Medulla oblongata (tissue), 1 donor: ENCODE data around the gene TTLL5.

Experiments used
- DNase-seq: peaks from one replicate; pipeline ENCODE4 v3.0.0-alpha.2; 2015; ENCODE audit errors: extremely low spot score

The TTLL5 gene

DNA sequence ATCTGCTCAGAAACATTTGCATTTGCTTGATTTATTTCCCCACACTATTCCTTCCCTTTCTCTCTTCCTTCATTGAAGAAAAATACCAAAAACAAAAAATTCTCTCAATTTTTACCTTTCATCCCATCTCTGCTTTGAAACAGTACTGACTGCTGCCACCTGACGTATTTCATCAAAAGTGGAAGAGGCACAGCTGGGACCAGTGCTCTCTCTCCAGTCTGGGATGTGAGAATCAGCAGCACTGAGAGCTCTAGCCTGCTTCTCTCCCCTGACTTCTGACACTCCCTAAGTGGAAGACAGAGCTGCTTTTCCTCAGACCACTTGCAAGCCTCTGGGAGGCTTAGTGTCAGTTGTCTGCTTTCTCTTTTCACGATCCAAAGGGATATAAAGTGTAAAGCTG lies 36.9 kb downstream of the TTLL5 start:
- DNase-seq: peak; percentile 62

DNA sequence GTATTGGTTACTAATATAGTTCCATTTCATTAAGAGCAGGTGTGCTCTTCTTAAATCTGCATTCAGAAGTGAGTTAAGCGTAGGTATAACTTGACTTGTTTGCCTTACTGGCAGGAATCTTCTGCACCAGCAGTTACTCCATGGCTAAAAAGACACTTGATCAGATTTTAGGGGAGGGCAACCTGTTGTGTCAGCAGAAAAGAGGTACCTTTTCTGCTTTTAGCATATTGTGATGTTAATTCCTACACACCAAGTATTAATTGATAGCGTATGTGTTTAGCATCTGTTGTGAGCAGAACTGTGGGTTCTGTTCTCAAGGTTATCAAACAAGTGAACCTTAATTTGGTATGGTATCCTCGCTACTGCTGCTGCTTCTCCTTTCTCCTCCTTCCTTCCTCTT lies 38.3 kb downstream of the TTLL5 start:
- no peak for DNase-seq

DNA sequence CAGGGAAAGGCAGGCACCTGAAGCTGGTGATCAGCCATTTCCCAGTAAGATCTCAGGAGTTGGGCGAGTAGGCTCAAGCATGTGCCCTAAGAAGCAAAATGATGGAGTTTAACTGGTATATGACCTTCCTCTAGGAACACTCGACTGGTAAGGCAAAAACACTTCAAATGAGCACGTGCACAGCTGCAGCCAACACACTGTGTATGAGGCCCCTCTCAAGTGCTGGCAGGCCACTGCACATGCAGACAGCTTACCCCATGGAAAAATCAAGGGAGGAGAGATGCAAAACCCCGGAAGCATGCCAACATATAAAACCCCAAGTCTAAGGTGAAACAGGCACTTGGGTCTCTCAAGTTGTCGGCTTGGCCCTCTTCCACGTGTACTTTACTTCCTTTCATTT lies 39.2 kb downstream of the TTLL5 start:
- no peak for DNase-seq

DNA sequence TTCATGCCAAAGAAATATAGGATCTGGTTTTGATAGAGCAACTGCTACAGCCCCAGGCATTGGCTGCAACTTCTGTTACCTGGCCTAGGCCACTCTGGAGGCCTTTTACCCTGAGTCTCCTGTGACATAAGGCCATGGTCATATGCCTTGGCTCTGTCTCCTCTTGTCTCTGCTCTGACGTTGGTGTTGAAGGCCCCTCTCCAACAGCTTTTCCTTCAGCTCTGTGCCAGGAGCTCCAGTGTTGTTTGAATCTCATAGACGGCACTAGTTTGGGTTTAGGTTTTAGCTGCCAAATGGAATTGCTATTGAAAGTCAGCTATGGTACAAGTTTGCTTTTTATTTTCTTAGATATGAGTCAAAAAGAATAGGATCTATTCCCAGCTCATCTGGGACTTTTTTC lies 41.1 kb downstream of the TTLL5 start:
- DNase-seq: peak; percentile 53

DNA sequence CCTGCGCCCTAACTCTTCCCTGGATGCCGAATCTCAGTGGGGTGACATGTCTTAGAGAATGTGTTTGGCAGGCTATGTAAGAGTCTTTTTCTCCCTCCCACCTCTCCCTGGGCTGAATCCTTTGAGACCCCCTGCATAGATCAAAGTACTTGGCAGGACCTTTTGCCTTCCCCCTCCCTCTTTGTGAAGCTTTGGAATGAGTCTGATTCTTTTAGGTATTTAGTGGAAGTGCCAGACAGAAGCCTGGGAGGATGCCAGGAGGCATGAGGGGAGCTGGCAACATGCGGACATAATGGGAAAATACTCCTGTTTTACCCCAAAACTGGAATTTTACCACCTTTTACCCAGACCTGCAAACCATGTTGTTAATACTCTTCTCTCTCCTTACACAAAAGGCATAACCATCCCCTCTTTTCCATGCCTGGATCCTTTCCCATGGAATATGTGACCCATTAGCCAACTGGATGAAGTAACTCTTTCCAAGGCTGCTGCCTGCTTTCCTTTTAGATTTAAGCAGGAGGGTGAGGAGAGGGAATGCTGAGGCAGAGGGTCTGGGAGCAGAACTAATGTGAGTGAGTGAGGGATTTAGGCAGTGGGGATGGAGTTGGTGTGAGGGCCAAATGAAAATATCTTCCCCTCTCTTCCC lies 41.7 kb downstream of the TTLL5 start:
- DNase-seq: peak; percentile 55

DNA sequence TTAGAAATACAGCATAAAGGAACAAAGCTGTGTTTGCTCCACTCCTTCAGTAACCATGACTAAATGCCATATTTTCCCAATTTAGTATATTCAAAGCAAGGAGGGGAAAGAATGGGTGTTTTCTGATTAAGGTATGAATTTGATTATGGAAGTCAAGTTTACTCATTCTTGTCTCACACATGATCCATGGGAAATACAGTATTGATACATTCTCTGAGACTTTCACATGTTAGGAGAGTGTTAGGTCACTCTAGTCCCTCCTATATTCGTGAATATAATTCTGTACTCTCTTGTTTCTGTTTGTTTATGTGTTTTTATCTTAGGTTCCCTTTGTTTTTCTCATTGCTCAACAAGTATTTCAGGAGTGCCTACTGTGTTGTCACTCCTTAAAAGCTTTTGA lies 42.4 kb downstream of the TTLL5 start:
- no peak for DNase-seq

DNA sequence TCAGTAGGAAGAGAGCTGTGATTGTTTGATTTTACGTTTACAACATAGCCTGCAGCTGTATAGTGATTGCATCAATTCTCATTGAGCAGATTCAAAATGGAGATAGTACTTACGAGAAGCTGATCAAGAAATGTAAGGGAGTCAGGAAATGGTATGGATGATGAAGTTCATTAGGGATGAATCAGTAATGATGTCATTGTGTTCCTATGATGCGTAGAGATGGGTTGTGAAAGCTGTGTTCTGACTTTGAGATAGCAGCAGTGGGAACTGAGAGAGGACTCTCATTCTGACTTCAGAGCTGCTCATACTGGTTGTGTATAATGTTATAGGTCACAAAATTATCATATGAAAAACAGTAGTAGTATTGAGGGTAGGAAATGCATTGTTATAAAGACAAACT lies 44.0 kb downstream of the TTLL5 start:
- no peak for DNase-seq

DNA sequence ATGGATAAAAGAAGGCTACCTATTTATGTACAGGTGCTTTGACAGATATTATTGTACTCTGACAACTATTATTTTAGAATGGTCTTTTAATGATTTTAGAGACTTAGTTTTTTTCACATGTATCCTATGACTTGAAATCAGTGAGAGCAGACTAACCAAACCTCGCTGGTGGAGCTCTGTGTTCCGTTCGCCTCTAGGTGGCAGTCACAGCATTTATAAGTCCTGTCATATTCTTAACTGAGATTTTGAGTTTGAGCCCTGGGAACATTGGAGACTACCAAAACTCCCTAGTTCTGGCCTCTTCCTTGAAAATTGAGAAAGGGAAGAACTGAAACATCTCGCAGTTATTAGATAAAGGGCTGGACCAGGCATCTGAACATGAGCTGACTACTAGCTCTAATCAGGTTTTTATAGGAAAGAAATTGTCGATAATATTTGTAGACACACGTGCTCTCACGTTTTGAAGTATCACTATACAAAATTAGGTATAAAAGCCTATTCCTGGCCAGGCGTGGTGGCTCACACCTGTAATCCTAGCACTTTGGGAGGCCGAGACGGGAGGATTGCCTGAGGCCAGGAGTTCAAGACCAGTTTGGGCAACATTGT lies 48.3 kb downstream of the TTLL5 start:
- peak; percentile 94 for DNase-seq

DNA sequence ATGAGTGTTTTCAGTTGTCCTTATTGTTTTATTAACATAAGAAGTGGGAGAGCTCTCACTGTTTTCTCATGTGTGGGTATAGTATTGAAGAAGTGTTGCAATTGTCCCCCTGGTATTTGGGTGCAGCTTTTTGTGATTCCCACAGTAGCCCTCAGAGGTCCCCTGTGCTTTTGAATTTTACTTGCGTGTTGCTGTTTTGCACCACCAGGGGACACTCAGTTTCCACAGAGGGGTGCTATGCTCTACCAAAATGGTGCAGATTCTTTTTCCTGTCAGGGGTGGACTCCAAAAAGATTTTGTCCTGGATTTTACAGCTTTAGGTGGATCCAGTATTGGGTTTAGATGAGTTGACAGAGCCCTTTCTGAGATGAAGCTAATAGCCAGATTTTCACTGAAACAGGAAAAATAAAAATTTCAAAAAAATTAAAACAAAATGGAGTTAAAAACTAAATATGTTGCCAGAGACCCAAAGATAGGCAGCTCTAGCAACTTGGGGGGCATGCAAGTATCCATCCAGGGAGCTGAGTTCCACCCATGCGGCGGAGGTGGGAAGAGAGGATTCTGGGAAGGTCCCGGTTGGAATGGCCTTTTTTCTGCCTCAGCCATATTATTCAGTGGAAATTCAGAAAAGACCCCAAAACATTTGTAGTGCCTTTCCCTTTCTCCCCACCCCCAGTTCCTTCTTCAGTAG lies 50.2 kb downstream of the TTLL5 start:
- DNase-seq: peak; percentile 85

DNA sequence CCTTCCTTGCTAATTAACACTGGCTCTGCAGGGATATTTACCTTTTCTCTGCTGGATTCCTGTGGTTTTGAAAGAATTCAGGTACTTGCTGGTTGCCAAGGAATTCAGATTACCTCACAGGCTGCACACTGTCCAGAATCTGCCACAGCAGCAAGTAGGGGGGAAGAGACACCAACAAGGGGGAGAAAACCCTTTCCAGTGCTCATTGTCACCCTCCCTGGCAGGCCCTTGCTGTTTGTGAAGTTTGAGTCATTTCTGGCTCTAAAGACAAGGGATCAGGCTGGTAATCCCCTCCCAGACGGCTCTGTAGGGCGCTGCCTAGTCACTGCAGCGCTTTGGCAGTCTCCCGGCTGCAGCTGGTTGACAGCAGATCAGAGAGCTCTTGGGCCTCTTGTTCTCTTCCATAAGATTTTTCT lies 50.8 kb downstream of the TTLL5 start:
- DNase-seq: peak; percentile 96

DNA sequence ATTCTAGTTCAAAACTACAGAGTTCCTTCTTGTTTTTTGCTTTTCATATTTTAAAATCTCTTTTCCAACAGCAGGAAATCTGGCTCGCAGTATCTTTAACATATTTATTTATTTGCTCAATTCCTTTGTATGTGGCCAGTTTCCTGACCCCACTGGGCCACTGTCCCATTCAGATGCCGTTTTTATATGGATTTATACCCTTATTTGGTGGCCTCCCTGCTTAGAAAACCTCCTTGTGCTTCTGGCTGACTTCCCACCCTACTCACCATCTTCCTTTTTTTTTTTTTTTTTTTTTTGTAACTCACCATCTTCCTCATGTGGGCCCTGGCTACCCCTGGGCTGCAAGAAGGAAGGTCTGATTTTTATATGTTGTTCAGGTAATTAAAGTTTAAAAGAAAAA lies 53.9 kb downstream of the TTLL5 start:
- no peak for DNase-seq

DNA sequence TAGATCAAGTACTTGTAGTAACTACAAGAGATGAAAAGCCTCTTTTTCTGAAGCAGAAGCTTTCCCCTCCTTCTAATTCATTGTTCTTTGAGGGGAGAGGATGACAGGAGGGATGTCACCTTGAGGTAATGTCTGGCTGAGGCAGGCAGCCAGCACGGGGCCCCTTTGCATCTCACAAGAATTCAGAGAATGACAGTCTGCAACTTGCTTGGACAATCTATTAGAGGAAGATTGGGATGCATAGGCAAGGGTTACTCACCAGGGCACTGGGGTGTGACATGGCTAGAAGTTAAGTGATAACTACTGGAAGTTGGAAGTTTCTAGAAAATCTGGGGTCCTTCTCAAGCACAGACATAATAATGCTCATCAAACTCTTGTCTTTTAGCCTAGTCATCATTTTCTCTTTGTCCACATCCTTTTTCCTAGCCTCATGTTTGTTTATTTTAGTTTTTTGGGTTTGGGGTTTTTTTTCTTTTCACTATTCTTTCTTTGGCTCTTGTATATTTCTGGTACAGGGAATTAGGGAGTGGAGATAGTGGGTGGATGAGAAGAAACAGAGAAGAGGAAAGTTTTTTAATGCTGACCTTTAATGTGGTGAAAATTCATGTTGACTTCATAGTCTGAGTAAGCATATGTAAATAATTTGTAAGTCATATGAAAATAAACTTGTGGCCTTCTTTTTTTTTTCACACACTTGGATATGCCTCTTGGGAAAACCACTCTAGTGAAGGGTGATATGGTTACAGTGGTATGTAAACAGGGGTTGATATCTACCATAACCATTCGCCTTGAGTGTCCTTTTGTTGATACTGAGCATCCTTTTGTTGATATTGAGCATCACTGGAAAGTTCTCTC lies 55.1 kb downstream of the TTLL5 start:
- no peak for DNase-seq

DNA sequence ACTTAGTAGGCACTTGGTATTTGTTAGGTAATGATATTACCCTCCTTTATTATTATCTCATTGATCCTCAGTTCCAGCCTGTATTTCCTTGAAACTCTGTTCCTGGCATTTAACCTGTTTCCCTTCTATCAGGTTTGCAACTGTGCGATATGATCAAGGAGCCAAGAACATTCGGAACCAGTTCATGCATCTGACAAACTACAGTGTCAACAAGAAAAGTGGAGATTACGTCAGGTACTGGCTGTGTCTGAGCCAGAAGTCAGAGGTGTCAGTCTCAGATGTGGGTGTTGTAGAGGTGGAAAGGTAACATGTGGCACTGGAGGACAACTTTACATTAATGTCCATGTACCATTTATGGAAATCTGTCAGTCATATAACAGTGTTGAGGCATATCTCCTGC lies 56.7 kb downstream of the TTLL5 start:
- no peak for DNase-seq

DNA sequence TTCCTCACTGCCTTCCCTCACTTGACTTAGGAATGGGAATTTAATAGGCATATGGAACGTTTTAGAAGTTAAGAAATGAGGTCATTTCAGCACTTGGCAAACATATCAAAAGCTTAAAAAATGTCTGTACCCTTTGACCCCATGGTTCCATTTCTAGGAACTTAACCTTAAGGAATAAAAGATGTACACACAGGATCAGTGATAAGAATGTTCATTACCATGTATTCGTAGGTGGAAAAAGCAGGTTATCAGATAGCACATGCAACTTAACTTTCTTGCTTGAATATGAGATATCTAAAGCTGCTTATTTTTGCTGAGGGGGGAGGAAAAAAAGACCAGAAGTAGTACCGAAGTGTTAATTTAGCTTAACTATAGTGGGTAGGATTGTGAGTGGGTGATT lies 57.2 kb downstream of the TTLL5 start:
- DNase-seq: no peak

DNA sequence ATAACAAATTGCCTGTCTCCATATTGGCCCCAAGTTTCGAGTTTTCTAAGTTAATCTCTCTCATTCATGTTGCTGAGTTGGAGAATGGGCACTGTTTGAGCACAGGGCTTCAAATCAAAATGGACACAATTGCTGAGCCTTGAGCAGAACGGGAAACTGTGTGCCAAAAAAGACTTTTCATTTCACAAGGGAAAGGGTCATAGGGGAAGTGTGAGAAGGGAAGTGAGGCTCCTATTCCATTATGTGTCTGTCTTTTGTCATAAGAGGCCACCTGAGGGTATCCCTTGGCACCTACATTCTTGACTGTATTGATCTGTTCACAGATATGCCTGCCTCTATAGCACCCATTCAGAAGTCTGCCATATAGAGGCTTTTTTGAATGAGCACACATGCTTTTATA lies 59.1 kb downstream of the TTLL5 start:
- no peak for DNase-seq

DNA sequence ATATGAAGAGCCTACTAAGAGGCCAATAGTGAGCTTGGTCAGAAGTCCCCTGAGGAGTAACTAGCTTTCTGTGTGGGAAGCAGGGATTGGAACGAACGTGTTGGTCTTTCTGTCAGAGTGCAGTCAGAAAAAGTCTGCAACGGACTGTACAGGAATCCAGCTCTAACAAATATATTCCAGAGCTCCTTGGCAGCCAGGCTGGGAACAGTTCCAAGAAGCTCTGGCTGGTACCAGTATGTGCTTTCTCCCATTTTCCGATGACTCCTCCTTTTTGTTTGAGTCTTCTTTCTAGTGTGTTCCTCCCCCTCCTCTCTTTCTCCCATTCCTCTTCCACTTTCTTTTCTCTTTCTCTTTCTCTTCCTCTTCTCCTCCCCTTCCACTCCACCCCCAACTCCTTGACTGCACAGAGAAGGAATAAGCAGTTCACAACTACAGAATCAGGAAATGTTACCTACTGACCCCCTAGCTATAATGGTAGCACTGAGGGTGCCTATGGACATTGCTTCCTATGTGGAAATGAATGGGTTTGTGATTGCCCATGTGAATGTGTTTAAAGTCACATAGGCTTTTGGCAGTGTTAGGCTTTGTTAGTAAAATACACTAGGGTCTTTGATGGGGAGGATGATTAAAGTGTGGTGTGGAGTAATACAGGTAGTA lies 59.9 kb downstream of the TTLL5 start:
- DNase-seq: peak; percentile 94

DNA sequence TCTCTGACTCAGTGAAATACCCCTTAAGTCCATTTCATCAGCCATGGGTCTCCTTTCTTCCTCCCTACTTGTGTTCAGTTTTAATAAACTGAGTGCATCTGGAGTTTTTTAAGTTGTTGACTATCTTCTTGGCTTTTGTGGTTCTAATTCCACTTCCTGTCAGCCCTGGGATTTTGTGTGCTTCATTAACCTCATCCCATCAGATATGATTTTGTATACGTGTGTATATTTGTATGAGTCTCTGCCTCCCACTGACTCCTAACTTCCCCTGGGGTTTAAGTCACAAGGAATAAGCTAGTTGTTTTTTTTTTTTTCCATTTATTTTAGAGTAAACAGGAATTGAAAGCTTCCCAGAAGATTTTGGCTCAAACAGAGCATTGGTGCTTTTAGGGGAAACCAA lies 62.7 kb downstream of the TTLL5 start:
- no peak for DNase-seq

DNA sequence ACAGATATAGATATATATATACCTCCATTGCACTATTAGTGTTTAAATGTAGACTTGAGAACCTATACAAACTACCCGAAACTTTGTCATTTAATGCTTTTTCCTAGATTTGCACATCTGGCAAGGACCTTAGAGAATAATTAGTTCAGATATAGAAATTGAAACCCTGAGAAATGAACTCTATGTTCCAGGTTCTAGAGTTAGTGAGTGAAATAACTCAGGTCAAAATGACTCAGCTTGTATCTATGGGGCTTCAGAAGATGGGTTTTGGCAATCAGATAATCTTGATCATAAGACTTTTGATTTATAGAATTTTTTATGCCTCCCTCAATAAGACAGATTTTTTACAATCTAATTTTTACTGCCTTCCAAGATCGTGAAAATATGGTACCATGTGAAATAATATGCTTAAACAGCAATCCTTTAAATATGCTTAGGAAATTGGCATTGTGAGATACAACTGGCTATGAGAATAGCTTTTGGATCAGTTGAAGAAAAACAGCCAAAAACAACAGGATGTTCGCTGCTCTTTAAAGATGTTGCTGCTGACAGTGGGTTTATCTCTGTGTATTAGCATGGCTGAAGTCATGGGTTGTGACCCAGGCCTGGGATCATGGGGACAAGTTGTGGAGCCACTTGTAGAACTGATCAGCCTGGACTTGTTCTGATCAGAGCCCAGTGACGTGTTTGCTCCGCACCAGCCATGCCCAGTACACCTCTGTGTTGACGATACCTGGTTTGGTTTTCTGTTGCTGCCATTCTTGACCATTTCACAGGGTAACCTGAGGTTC lies 63.6 kb downstream of the TTLL5 start:
- no peak for DNase-seq

DNA sequence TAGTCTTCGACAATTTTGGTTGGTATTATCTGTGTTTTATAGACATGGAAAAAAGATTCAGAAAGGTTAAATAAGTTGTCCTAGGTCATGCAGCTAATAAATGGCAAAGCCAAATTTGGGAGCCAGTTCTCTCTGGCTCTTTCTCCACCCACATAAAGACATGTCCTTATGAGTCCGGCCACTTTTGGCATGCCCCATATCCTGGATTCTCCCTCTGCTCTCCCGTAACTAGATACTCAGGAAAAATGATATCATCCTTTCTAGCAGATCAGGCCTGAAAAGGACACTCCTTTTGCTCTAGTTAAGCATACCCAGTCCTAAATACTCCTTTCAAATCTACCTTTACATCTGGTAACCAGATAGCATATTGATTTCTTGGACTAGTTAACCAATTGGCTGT lies 64.4 kb downstream of the TTLL5 start:
- no peak for DNase-seq

DNA sequence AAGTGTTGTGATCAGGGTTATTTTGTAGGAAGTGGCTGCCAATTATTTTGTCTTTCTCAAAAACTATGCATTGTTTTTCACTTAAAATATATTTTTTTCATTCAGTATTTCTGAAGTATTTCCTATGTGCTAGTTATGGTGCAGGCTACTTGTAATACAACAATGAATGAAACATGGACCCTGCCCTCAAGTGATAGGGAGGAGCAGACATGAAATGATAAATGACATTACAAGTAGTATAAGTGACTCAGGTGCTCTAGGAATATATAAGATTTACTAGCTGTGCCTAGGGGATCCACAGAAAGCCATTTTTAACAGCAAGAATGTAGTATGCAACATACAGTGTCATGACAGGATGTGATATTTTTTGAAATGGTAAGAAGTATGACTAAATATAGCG lies 65.3 kb downstream of the TTLL5 start:
- DNase-seq: no peak

DNA sequence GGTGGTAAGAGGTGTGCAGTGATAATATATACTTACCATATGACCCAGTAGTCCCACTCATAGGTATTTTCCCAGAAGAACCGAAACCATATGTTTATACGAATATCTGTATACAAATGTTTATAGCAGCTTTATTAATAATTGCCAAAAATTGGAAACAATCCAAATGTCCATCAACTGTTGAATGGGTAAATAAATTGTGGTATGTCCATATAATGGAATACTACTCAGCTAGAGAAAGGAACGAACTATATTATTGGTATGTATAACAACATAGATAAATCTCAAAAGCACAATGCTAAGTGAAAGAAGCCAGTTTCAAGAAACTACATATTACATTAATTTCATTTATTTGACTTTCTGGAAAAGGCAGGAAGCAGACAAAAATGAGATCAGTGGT lies 66.1 kb downstream of the TTLL5 start:
- DNase-seq: no peak
